Upper lobe of left lung (tissue), 4 donors: Measurements from ENCODE around the gene HYCC2.

Source experiments
- CTCF ChIP-seq, 6 experiments: fragments of 450-650 bp in 4 of 6; fragments of 200-600 bp in 2 of 6; sonication (generic) in 2 of 6; IDR thresholded peaks; one replicate each; pipeline ENCODE4 v1.5.1; 2016 to 2019; ENCODE audit warnings: antibody characterized with exemption in 6 of 6
- POLR2A ChIP-seq, 4 donors: fragments of 450-650 bp; IDR thresholded peaks; one replicate each; pipeline ENCODE4 v1.5.1; 2016 to 2017; ENCODE audit warnings: antibody characterized with exemption in 4 of 4, mild to moderate bottlenecking in 2 of 4

- no peak for TF ChIP-seq CTCF (IDR thresholded peaks at IDR 0.05)
- TF ChIP-seq POLR2A (IDR thresholded peaks at IDR 0.05), result no peak
Measured at GRCh38 chr2:201114846-201115245, 43.4 kb upstream of the HYCC2 start.
